GM19463 (cell line): ENCODE data around the gene PAX3.
"Not testable (repeated sequence)": the region's sequence is repeated elsewhere in the genome, so short reads cannot be mapped to it uniquely, and the experiment has no call there.

Experiments
- ATAC-seq: cut with Tn5 transposase; IDR thresholded peaks from one replicate; pipeline ENCODE4 v1.9.1; 2021; ENCODE audit warnings: mild to moderate bottlenecking, moderate library complexity; ENCODE audit not compliant: unreplicated experiment

Gene PAX3

DNA sequence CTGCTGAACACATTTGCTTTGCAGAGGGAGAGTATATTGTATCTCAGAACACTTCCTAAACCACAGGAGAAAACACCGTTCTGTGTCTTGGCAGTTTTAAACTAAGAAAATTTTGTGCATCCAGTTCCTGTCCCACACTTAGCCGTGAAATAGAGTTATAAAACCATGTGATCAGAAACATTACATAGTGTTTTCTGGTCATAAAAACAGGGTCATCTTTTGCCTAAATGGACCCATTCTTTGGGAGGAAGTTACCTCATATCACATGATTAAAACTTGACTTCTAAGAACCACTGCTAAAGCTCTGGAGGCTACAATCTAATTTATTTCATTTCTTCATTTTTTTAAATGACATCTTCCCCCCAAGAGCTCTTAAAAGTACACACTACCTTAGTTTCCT, 138.7 kb downstream of the PAX3 start:
- ATAC-seq = no peak

DNA sequence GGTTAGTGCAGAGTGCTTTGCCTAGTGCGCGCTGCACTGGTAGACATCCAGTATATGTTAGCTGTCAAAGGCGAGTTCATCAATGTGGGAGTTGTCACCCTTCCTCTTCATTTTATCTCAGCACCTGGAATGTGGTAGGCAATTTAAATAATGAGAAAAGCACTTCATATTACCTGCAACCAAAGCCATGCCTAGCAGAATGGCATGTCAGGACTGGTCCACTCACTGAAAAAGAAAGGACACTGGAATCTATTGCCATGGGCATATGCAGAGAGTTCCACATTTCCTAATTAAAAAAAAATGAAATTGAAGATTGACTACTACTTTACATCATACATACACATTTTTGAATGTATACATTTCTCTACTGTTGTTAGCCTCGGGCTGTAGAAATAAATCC, 139.6 kb downstream of the PAX3 start:
- no peak for ATAC-seq

DNA sequence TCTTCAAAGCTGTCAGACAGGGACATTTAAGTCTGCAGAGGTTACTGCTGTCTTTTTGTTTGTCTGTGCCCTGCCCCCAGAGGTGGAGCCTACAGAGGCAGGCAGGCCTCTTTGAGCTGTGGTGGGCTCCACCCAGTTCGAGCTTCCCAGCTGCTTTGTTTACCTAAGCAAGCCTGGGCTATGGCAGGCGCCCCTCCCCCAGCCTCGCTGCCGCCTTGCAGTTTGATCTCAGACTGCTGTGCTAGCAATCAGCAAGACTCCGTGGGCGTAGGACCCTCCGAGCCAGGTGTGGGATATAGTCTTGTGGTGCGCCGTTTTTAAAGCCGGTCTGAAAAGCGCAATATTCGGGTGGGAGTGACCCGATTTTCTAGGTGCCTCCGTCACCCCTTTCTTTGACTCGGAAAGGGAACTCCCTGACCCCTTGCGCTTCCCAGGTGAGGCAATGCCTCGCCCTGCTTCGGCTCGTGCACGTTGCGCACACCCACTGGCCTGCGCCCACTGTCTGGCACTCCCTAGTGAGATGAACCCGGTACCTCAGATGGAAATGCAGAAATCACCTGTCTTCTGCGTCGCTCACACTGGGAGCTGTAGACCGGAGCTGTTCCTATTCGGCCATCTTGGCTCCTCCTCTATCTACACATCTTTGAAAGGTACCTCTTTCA, 143.7 kb downstream of the PAX3 start:
- not testable (repeated sequence) for ATAC-seq
